Liver (tissue), 9 donors: ENCODE data around the gene SLAIN2. TPM values are rescaled to one million over a fixed set of nuclear protein-coding genes. Genes with fewer than 3 reads are reported as not detected.

Experiments
- DNase-seq: peaks from one replicate; pipeline ENCODE4 v3.0.0-alpha.2; 2017; ENCODE audit warnings: low spot score
- H3K27ac ChIP-seq, 2 donors: one replicate each; pipeline ENCODE4 v1.7.0; 2013; ENCODE audit warnings: inconsistent platforms in 2 of 2, low read length in 2 of 2, control low read depth in 1 of 2, low read depth in 1 of 2, mild to moderate bottlenecking in 1 of 2
- H3K27me3 ChIP-seq, 4 donors: one replicate each; pipeline versions ENCODE4 v1.6.1 to v1.7.0; 2013; ENCODE audit warnings: low read length in 3 of 4, inconsistent platforms in 1 of 4, mild to moderate bottlenecking in 1 of 4, moderate library complexity in 1 of 4; ENCODE audit not compliant: control insufficient read depth in 4 of 4, insufficient read depth in 4 of 4
- H3K36me3 ChIP-seq, 4 donors: one replicate each; pipeline versions ENCODE4 v1.6.1 to v1.7.0; 2013; ENCODE audit warnings: low read length in 3 of 4, mild to moderate bottlenecking in 3 of 4, low read depth in 1 of 4, moderate library complexity in 1 of 4; ENCODE audit not compliant: control insufficient read depth in 4 of 4, insufficient read depth in 3 of 4
- H3K4me1 ChIP-seq, 4 donors: one replicate each; pipeline versions ENCODE4 v1.6.1 to v1.7.0; 2013; ENCODE audit warnings: low read length in 3 of 4, mild to moderate bottlenecking in 3 of 4, moderate library complexity in 1 of 4; ENCODE audit not compliant: control insufficient read depth in 4 of 4, insufficient read depth in 4 of 4
- H3K4me3 ChIP-seq, 3 donors: one replicate each; pipeline versions ENCODE4 v1.6.1 to v1.7.0; 2013; ENCODE audit warnings: low read length in 3 of 3, control low read depth in 1 of 3, low read depth in 1 of 3, mild to moderate bottlenecking in 1 of 3
- H3K9ac ChIP-seq, 2 donors: one replicate each; pipeline ENCODE4 v1.7.0; 2013; ENCODE audit warnings: low read length in 2 of 2, mild to moderate bottlenecking in 2 of 2, moderate library complexity in 2 of 2, control low read depth in 1 of 2, low read depth in 1 of 2
- H3K9me3 ChIP-seq, 4 donors: one replicate each; pipeline versions ENCODE4 v1.6.1 to v1.7.0; 2013; ENCODE audit warnings: low read length in 3 of 4; ENCODE audit not compliant: control insufficient read depth in 4 of 4
- ATF3 ChIP-seq: IDR thresholded peaks from 2 replicates; pipeline ENCODE4 v1.6.1; 2016; ENCODE audit warnings: antibody characterized with exemption
- CTCF ChIP-seq: fragments of 150-350 bp; IDR thresholded peaks from 2 replicates; pipeline ENCODE4 v1.5.1; 2017; ENCODE audit warnings: improper control_type of control experiment, low read depth, low read length; ENCODE audit not compliant: missing input control
- EGR1 ChIP-seq, 2 donors: IDR thresholded peaks; 2 replicates each; pipeline ENCODE4 v1.6.1; 2016 to 2018; ENCODE audit warnings: antibody characterized with exemption in 2 of 2, low read depth in 2 of 2
- FOXA1 ChIP-seq: IDR thresholded peaks from 2 replicates; pipeline ENCODE4 v1.6.1; 2016; ENCODE audit warnings: antibody characterized with exemption
- FOXA2 ChIP-seq: IDR thresholded peaks from 2 replicates; pipeline ENCODE4 v1.6.1; 2016; ENCODE audit warnings: antibody characterized with exemption
- GABPA ChIP-seq, 2 donors: IDR thresholded peaks in 1 of 2; conservative IDR thresholded peaks in 1 of 2; 2 replicates each; pipeline ENCODE4 v1.6.1; 2016; ENCODE audit warnings: antibody characterized with exemption in 2 of 2, mild to moderate bottlenecking in 1 of 2, moderate library complexity in 1 of 2
- HNF4A ChIP-seq, 2 donors: conservative IDR thresholded peaks; 2 replicates each; pipeline ENCODE4 v1.6.1; 2016; ENCODE audit warnings: antibody characterized with exemption in 2 of 2, mild to moderate bottlenecking in 2 of 2
- HNF4G ChIP-seq: IDR thresholded peaks from 2 replicates; pipeline ENCODE4 v1.6.1; 2016; ENCODE audit warnings: antibody characterized with exemption
- JUND ChIP-seq, 2 donors: IDR thresholded peaks; 2 replicates each; pipeline ENCODE4 v1.6.1; 2016; ENCODE audit warnings: antibody characterized with exemption in 2 of 2
- RAD21 ChIP-seq, 2 donors: IDR thresholded peaks; 2 replicates each; pipeline ENCODE4 v1.6.1; 2016; ENCODE audit warnings: antibody characterized with exemption in 2 of 2, mild to moderate bottlenecking in 2 of 2
- RXRA ChIP-seq, 2 donors: IDR thresholded peaks; 2 replicates each; pipeline ENCODE4 v1.6.1; 2017 to 2018; ENCODE audit warnings: antibody characterized with exemption in 2 of 2, mild to moderate bottlenecking in 1 of 2
- TAF1 ChIP-seq: conservative IDR thresholded peaks from 2 replicates; pipeline ENCODE4 v1.6.1; 2016; ENCODE audit warnings: antibody characterized with exemption, mild to moderate bottlenecking
- YY1 ChIP-seq: IDR thresholded peaks from 2 replicates; pipeline ENCODE4 v1.6.1; 2016; ENCODE audit warnings: antibody characterized with exemption, mild to moderate bottlenecking
- ZBTB33 ChIP-seq: IDR thresholded peaks from 2 replicates; pipeline ENCODE4 v1.6.1; 2016; ENCODE audit warnings: antibody characterized with exemption
- WGBS: extraction: QIAGEN DNeasy Blood & Tissue Kit; methylation state at CpG from one replicate; pipeline ENCODE4 v1.1.7; 2013; 5-methylcytosine and 5-hydroxymethylcytosine counted together
- polyA plus RNA-seq, 2 donors: library from polyadenylated mRNA; stranded (reverse) in 1 of 2; unstranded in 1 of 2; fragments of 200-250 nt in 1 of 2; fragments of >200 nt in 1 of 2; fragmentation: Nextera tagmentation in 1 of 2; extraction: Ambion mirVana in 1 of 2; gene quantifications; one replicate each; pipeline versions ENCODE4 v1.2.1 to v1.2.3, GENCODE V29; 2013 to 2015
- total RNA-seq, 2 donors: library from RNA; depleted of rRNA; stranded (reverse); fragments of >200 nt; gene quantifications; one replicate each; pipeline ENCODE4 v1.2.3, GENCODE V29; 2014
- TF ChIP-seq, protein P1 (sequence below): IDR thresholded peaks from 2 replicates; pipeline ENCODE4 v1.6.1; 2016; ENCODE audit warnings: antibody characterized with exemption, mild to moderate bottlenecking
- TF ChIP-seq, protein P2 (sequence below): IDR thresholded peaks from 2 replicates; pipeline ENCODE4 v1.6.1; 2016; ENCODE audit warnings: antibody characterized with exemption
- donor health status: healthy.
- donor health status: healthy.
- donor health status: healthy.
- donor health status: healthy.
- donor health status: healthy.

Gene SLAIN2
- total and polyA plus RNA-seq, 4 donors, result 12.1 to 32.5 (median 16.6) TPM

DNA sequence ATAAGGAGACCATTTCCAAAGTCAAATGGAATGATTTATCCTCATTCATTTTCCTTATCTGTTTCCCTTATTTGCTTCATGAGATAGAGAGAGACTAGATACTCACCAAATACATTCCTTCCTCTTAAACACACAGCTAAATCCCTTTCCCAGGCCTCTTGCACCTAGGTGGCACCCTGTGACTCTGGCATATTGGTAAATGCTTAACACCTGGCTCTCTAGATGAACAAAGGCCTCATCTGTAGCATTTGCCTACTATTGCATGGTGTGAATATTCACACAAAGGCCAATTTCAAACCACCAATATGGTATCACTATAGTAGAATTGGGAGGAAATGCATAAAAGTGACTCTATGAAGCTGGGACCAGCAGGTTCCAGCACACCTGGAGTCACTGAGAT is 119.7 kb downstream of the SLAIN2 start:
- peaks cover 0 to 4% (median 0%) of the 10 kb centered on the region in 4 donors for H3K9me3 ChIP-seq
- no peaks in the 10 kb centered on the region for H3K27me3 ChIP-seq
- no peaks in the 10 kb centered on the region for H3K4me1 ChIP-seq
- DNase-seq, result no peak
- no peak overlapping the region for H3K4me3 ChIP-seq
- no peaks in the 10 kb centered on the region for H3K36me3 ChIP-seq
- H3K27ac ChIP-seq, result no peak overlapping the region
- TF ChIP-seq, protein P1, sequence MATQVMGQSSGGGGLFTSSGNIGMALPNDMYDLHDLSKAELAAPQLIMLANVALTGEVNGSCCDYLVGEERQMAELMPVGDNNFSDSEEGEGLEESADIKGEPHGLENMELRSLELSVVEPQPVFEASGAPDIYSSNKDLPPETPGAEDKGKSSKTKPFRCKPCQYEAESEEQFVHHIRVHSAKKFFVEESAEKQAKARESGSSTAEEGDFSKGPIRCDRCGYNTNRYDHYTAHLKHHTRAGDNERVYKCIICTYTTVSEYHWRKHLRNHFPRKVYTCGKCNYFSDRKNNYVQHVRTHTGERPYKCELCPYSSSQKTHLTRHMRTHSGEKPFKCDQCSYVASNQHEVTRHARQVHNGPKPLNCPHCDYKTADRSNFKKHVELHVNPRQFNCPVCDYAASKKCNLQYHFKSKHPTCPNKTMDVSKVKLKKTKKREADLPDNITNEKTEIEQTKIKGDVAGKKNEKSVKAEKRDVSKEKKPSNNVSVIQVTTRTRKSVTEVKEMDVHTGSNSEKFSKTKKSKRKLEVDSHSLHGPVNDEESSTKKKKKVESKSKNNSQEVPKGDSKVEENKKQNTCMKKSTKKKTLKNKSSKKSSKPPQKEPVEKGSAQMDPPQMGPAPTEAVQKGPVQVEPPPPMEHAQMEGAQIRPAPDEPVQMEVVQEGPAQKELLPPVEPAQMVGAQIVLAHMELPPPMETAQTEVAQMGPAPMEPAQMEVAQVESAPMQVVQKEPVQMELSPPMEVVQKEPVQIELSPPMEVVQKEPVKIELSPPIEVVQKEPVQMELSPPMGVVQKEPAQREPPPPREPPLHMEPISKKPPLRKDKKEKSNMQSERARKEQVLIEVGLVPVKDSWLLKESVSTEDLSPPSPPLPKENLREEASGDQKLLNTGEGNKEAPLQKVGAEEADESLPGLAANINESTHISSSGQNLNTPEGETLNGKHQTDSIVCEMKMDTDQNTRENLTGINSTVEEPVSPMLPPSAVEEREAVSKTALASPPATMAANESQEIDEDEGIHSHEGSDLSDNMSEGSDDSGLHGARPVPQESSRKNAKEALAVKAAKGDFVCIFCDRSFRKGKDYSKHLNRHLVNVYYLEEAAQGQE, result no peak
- TF ChIP-seq CTCF (no peak), HNF4A (conservative IDR thresholded peaks at IDR 0.05) (no peak), YY1 (no peak), TAF1 (no peak), JUND (IDR thresholded peaks at IDR 0.05) (no peak), EGR1 (IDR thresholded peaks at IDR 0.05; ENCODE audit: low read depth in 2 of 2) (no peak), ATF3 (no peak), RXRA (IDR thresholded peaks at IDR 0.05) (no peak), RAD21 (IDR thresholded peaks at IDR 0.05) (no peak), FOXA1 (no peak), GABPA (IDR thresholded peaks at IDR 0.05 in 1 of 2, conservative IDR thresholded peaks at IDR 0.05 in 1 of 2) (no peak), HNF4G (no peak), ZBTB33 (no peak)
- TF ChIP-seq, protein P2, sequence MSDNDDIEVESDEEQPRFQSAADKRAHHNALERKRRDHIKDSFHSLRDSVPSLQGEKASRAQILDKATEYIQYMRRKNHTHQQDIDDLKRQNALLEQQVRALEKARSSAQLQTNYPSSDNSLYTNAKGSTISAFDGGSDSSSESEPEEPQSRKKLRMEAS, result no peak
- no peak overlapping the region for H3K9ac ChIP-seq

- peaks cover 0 to 4% (median 0%) of the 10 kb centered on the region in 4 donors for H3K9me3 ChIP-seq
- no peak overlapping the region for H3K9ac ChIP-seq
- no peaks in the 10 kb centered on the region for H3K4me1 ChIP-seq
- no peak overlapping the region for H3K4me3 ChIP-seq
- 33% methylated on average over 5 of the region's 5 CpGs for WGBS
- H3K27me3 ChIP-seq, result no peaks in the 10 kb centered on the region
- DNase-seq, result no peak
- H3K36me3 ChIP-seq, result no peaks in the 10 kb centered on the region
- no peak overlapping the region for H3K27ac ChIP-seq
- TF ChIP-seq YY1 (no peak), FOXA2 (no peak), HNF4A (conservative IDR thresholded peaks at IDR 0.05) (no peak), TAF1 (no peak), GABPA (IDR thresholded peaks at IDR 0.05 in 1 of 2, conservative IDR thresholded peaks at IDR 0.05 in 1 of 2) (no peak), RXRA (IDR thresholded peaks at IDR 0.05) (no peak)
Observed at GRCh38 chr4:48462363-48462762, 121.0 kb downstream of the SLAIN2 start.
